ENCODE data around the gene PRSS56. TPM values are rescaled to one million over a fixed set of nuclear protein-coding genes. Genes with fewer than 3 reads are reported as not detected.

Gene PRSS56
- total RNA-seq, 1 donor from 2014 or later, result not detected

DNA sequence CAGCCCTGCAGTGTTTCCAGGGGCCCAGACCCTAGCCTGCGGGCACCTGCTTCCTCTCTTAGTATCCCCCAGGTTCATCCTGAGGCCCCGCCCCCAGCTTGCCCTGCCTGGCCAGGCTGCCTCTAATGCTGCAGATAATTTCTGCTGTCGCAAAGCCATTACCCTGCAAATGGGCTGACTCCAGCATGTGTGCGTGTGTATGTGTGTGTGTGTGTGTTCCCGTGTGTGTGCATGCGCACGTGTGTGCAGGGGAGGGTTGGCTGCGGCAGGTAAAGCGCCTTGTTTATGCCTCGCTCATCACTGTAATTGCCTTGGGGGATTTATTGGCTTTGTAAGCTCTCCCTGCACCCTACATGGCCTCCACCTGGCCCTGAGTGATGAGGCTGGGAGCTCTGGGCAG, 7.6 kb upstream of the PRSS56 start:
- no peak for ATAC-seq (ENCODE audit: low read depth)
- DNase-seq, result no peak
- TF ChIP-seq, protein P1, sequence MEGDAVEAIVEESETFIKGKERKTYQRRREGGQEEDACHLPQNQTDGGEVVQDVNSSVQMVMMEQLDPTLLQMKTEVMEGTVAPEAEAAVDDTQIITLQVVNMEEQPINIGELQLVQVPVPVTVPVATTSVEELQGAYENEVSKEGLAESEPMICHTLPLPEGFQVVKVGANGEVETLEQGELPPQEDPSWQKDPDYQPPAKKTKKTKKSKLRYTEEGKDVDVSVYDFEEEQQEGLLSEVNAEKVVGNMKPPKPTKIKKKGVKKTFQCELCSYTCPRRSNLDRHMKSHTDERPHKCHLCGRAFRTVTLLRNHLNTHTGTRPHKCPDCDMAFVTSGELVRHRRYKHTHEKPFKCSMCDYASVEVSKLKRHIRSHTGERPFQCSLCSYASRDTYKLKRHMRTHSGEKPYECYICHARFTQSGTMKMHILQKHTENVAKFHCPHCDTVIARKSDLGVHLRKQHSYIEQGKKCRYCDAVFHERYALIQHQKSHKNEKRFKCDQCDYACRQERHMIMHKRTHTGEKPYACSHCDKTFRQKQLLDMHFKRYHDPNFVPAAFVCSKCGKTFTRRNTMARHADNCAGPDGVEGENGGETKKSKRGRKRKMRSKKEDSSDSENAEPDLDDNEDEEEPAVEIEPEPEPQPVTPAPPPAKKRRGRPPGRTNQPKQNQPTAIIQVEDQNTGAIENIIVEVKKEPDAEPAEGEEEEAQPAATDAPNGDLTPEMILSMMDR (IDR thresholded peaks at IDR 0.05), result no peak
- Mint-ChIP-seq H3K27me3 (peaks cover 17% of the 10 kb centered on the region), H3K4me3 (no peak overlapping the region), H3K36me3 (ENCODE audit: low read depth) (no peaks in the 10 kb centered on the region), H3K9me3 (no peaks in the 10 kb centered on the region), H3K4me1 (no peaks in the 10 kb centered on the region), H3K27ac (no peak overlapping the region)
- ChIA-PET POLR2A (no interaction called here), CTCF (no interaction called here)
- intact Hi-C loops (cut with micrococcal nuclease), result no loop called here

DNA sequence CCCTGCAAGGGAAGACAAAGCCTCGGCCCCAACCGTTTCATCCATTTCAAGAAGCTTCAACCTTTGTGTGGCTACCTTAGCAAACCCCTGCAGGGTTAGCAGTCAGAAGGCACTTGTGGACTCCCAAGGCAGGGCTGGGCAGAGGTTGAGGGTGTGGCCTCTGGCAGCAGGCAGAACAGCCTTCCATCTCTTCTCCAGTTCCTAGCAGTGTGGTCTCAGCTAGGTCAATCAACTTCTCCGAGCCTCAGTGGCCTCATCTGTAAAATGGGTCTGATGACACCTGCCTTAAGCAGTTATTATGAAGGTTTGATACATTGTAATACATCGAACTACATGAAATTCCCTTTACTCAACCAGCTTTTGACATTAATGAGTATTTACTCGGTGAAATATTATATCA, 6.8 kb upstream of the PRSS56 start:
- Mint-ChIP-seq H3K4me3 (no peak overlapping the region), H3K4me1 (no peaks in the 10 kb centered on the region), H3K27me3 (peaks cover 17% of the 10 kb centered on the region), H3K27ac (no peak overlapping the region), H3K9me3 (no peaks in the 10 kb centered on the region), H3K36me3 (ENCODE audit: low read depth) (no peaks in the 10 kb centered on the region)
- no peak for DNase-seq
- POLR2A ChIA-PET, result no interaction called here
- intact Hi-C loops (cut with micrococcal nuclease), result no loop called here
- TF ChIP-seq, protein P1 (IDR thresholded peaks at IDR 0.05), result no peak
- ATAC-seq (ENCODE audit: low read depth), result no peak
- CTCF ChIA-PET, result no interaction called here

DNA sequence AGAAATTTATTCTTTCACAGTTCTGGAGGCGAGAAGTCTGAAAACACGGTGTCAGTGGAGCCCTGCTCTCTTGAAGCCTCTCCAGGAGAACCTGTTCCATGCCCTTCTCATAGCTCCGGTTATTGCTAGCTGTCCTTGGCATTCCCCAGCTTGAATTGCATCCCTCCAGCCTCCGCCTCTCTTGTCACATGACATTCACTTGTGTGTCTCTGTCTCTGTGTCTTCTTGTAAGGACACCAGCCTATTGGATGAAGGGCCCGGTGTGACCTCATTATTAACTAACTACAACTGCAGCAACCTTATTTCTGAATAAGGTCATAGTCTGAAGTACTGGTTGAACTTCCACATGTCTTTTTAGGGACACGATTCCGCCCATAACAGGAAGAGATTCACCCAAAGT, 4.5 kb upstream of the PRSS56 start:
- intact Hi-C loops (cut with micrococcal nuclease), result no loop called here
- Mint-ChIP-seq H3K27me3 (peaks cover 26% of the 10 kb centered on the region), H3K4me1 (no peaks in the 10 kb centered on the region), H3K36me3 (ENCODE audit: low read depth) (no peaks in the 10 kb centered on the region), H3K4me3 (no peak overlapping the region), H3K9me3 (no peaks in the 10 kb centered on the region), H3K27ac (no peak overlapping the region)
- ATAC-seq (ENCODE audit: low read depth) (no peak), DNase-seq (no peak)
- POLR2A ChIA-PET, result no interaction called here
- CTCF ChIA-PET, result no interaction called here
- TF ChIP-seq, protein P1 (IDR thresholded peaks at IDR 0.05), result no peak

DNA sequence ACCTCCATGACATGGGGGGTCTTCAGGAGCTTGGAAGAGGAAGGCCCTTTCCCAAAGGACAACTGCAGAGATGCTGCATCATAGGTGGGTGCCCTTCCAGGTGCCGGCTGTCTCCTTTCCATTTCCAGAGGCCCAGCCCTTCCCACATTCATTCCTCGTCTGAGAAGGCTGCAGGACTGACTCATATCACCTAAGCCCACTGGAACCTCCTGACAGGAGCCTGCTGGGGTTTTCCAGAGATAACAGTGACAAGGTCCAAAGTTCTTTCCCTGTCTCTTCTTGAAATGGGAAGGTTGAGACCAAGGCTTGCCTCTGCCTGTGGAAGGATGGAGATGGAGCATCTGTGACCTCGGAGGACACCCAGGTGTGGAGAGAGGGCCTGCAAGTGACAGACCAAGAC, 3.6 kb upstream of the PRSS56 start:
- ATAC-seq (ENCODE audit: low read depth), result no peak
- peaks cover 29% of the 10 kb centered on the region for H3K27me3 Mint-ChIP-seq
- H3K4me1 Mint-ChIP-seq, result peaks cover 2% of the 10 kb centered on the region
- CTCF ChIA-PET, result no interaction called here
- POLR2A ChIA-PET, result no interaction called here
- TF ChIP-seq, protein P1 (IDR thresholded peaks at IDR 0.05), result no peak
- no peak overlapping the region for H3K27ac Mint-ChIP-seq
- no peak overlapping the region for H3K4me3 Mint-ChIP-seq
- no peaks in the 10 kb centered on the region for H3K9me3 Mint-ChIP-seq
- intact Hi-C loops (cut with micrococcal nuclease), result no loop called here
- DNase-seq, result no peak
- no peaks in the 10 kb centered on the region for H3K36me3 Mint-ChIP-seq (ENCODE audit: low read depth)

DNA sequence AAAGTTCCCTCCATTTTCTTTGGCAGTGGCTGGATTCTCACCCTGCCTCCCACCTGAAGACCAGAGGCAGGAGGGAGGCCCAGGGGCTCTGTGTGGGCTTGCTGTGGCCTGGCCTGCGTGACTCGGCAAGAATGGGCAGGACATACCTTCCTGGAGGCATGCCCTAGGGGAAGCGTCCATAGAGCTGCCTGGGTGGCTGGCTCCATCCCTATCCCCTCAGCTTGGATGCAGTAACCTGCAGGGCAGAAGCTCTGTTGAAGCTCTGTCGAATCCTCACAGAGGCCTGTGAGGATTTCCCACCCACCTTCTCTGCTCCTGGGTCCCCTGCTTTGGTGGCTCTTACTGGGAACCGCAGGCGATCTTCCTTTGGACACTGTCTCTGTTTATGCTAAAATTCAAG, 1.3 kb upstream of the PRSS56 start:
- POLR2A ChIA-PET, result interaction anchor here (0.6 kb wide), 1 partner anchor 13 kb away, joined by 10 read pairs; no protein-coding TSS in a partner anchor
- Mint-ChIP-seq H3K4me1 (peaks cover 11% of the 10 kb centered on the region), H3K36me3 (ENCODE audit: low read depth) (no peaks in the 10 kb centered on the region), H3K9me3 (no peaks in the 10 kb centered on the region), H3K27me3 (peaks cover 24% of the 10 kb centered on the region), H3K27ac (no peak overlapping the region), H3K4me3 (no peak overlapping the region)
- ATAC-seq (ENCODE audit: low read depth) (no peak), DNase-seq (no peak)
- CTCF ChIA-PET, result interaction anchor here (0.8 kb wide), 1 partner anchor 15 kb away, joined by 3 read pairs; no protein-coding TSS in a partner anchor
- TF ChIP-seq, protein P1 (IDR thresholded peaks at IDR 0.05), result no peak
- intact Hi-C loops (cut with micrococcal nuclease), result no loop called here
